Activated CD8-positive, alpha-beta memory T cell treated with anti-CD3 and anti-CD28 coated beads, Interleukin-2, amount 50 U/mL, for 4 hours (primary cell): Measurements from ENCODE around the gene AOPEP.

Source experiments
- DNase-seq: peaks from one replicate; pipeline ENCODE4 v3.0.0-alpha.2; 2020

Gene AOPEP

GRCh38 chr9:94906181-94906580 lies 179.7 kb downstream of the AOPEP start:
- DNase-seq = no peak

- no peak for DNase-seq
These were observed 180.2 kb downstream of the AOPEP start for GRCh38 chr9:94906713-94907112.

GRCh38 chr9:94907264-94907936 lies 180.9 kb downstream of the AOPEP start:
- no peak for DNase-seq

GRCh38 chr9:94908011-94908563 lies 181.6 kb downstream of the AOPEP start:
- no peak for DNase-seq

GRCh38 chr9:94908583-94909249 lies 182.2 kb downstream of the AOPEP start:
- DNase-seq = no peak

- DNase-seq = no peak
These were observed 182.9 kb downstream of the AOPEP start for GRCh38 chr9:94909250-94909894.

- DNase-seq = no peak
These were observed 183.6 kb downstream of the AOPEP start for GRCh38 chr9:94909965-94910730.

- DNase-seq = no peak
These were observed 184.7 kb downstream of the AOPEP start for GRCh38 chr9:94911211-94911610.

- no peak for DNase-seq
These were observed 185.6 kb downstream of the AOPEP start for GRCh38 chr9:94911986-94912635.

- no peak for DNase-seq
These were observed 186.3 kb downstream of the AOPEP start for GRCh38 chr9:94912700-94913249.

- no peak for DNase-seq
These were observed 187.1 kb downstream of the AOPEP start for GRCh38 chr9:94913550-94913949.

GRCh38 chr9:94915476-94916450 lies 189.3 kb downstream of the AOPEP start:
- DNase-seq = no peak

GRCh38 chr9:94916956-94917355 lies 190.5 kb downstream of the AOPEP start:
- no peak for DNase-seq

- DNase-seq = no peak
These were observed 191.7 kb downstream of the AOPEP start for GRCh38 chr9:94918038-94918753.

- no peak for DNase-seq
These were observed 193.0 kb downstream of the AOPEP start for GRCh38 chr9:94919376-94920098.

- no peak for DNase-seq
These were observed 194.1 kb downstream of the AOPEP start for GRCh38 chr9:94920420-94921091.

- no peak for DNase-seq
These were observed 194.6 kb downstream of the AOPEP start for GRCh38 chr9:94921092-94921471.

GRCh38 chr9:94921656-94922055 lies 195.2 kb downstream of the AOPEP start:
- no peak for DNase-seq

GRCh38 chr9:94922098-94922607 lies 195.7 kb downstream of the AOPEP start:
- no peak for DNase-seq
